Measurements from ENCODE around the gene WASL.
"Not testable (repeated sequence)": the region's sequence is repeated elsewhere in the genome, so short reads cannot be mapped to it uniquely, and the experiment has no call there.

WASL gene

GRCh38 chr7:123748734-123749536, at the start of gene WASL:
WASL (minus strand) TSS chr7:123749003; CDS start chr7:123748734, 269 bp downstream.
- peak; percentile 80 to 89 for DNase-seq

GRCh38 chr7:123797673-123798531, 49.1 kb upstream of the WASL start:
- peak; percentile 33 to 75 for DNase-seq

- DNase-seq: no peak
These were observed 47.8 kb upstream of the WASL start for GRCh38 chr7:123796568-123796967.

- DNase-seq: no peak
These were observed 47.1 kb upstream of the WASL start for GRCh38 chr7:123795917-123796316.

- DNase-seq: not testable (repeated sequence)
These were observed 46.3 kb upstream of the WASL start for GRCh38 chr7:123795116-123795515.

GRCh38 chr7:123792547-123792946, 43.7 kb upstream of the WASL start:
- no peak for DNase-seq

GRCh38 chr7:123791001-123791400, 42.2 kb upstream of the WASL start:
- DNase-seq: no peak

GRCh38 chr7:123789817-123790216, 41.0 kb upstream of the WASL start:
- DNase-seq: no peak

GRCh38 chr7:123789206-123789784, 40.5 kb upstream of the WASL start:
- DNase-seq: no peak

GRCh38 chr7:123788584-123788983, 39.8 kb upstream of the WASL start:
- DNase-seq: no peak

GRCh38 chr7:123787220-123788007, 38.6 kb upstream of the WASL start:
- peak in 1 of 2 donors; percentile 44 for DNase-seq

- peak; percentile 68 to 81 for DNase-seq
These were observed 35.5 kb upstream of the WASL start for GRCh38 chr7:123784263-123784662.

GRCh38 chr7:123783820-123784219, 35.0 kb upstream of the WASL start:
- peak; percentile 32 to 35 for DNase-seq

GRCh38 chr7:123782071-123782798, 33.4 kb upstream of the WASL start:
- DNase-seq: no peak

GRCh38 chr7:123780472-123780871, 31.7 kb upstream of the WASL start:
- not testable (repeated sequence) for DNase-seq

GRCh38 chr7:123774496-123774895, 25.7 kb upstream of the WASL start:
- no peak for DNase-seq

GRCh38 chr7:123773481-123773880, 24.7 kb upstream of the WASL start:
- no peak for DNase-seq

GRCh38 chr7:123772652-123773051, 23.8 kb upstream of the WASL start:
- no peak for DNase-seq

- no peak for DNase-seq
These were observed 23.0 kb upstream of the WASL start for GRCh38 chr7:123771846-123772245.

GRCh38 chr7:123771256-123771655, 22.5 kb upstream of the WASL start:
- DNase-seq: no peak

- peak; percentile 92 to 93 for DNase-seq
These were observed 21.6 kb upstream of the WASL start for GRCh38 chr7:123770378-123770777.

- peak in 1 of 2 donors; percentile 36 for DNase-seq
These were observed 20.6 kb upstream of the WASL start for GRCh38 chr7:123769371-123769770.
